ENCODE data around the gene C2orf72.
"Not testable (repeated sequence)": the region's sequence is repeated elsewhere in the genome, so short reads cannot be mapped to it uniquely, and the experiment has no call there.

C2orf72 gene

DNA sequence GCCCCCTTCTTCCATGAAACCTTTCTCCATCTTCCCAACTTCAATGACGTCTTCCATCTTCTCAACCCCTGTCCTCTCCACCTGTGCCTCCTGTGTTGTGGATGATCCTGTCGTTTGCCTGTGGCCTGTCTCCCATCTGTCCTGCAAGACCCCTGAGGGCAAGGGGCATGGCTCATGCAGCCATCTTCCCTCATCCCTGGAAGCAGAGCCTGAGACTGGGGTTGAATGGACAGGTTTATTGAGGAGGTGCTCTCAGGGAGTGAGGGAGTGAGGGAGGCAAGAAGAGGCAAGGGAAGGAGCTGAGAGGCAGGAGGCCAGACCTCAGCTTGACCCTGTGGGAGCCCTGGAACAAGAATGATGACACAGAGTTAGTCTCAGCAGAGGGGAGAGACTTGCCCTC, 34.1 kb upstream of the C2orf72 start:
- no peak overlapping the region for H3K4me3 ChIP-seq (replicated peaks in 1 of 2; ENCODE audit: low read depth in 2 of 2, low read length in 2 of 2)
- no peak for DNase-seq (ENCODE audit: low read depth in 2 of 2)
- TF ChIP-seq, protein P1, sequence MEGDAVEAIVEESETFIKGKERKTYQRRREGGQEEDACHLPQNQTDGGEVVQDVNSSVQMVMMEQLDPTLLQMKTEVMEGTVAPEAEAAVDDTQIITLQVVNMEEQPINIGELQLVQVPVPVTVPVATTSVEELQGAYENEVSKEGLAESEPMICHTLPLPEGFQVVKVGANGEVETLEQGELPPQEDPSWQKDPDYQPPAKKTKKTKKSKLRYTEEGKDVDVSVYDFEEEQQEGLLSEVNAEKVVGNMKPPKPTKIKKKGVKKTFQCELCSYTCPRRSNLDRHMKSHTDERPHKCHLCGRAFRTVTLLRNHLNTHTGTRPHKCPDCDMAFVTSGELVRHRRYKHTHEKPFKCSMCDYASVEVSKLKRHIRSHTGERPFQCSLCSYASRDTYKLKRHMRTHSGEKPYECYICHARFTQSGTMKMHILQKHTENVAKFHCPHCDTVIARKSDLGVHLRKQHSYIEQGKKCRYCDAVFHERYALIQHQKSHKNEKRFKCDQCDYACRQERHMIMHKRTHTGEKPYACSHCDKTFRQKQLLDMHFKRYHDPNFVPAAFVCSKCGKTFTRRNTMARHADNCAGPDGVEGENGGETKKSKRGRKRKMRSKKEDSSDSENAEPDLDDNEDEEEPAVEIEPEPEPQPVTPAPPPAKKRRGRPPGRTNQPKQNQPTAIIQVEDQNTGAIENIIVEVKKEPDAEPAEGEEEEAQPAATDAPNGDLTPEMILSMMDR (IDR thresholded peaks at IDR 0.05; ENCODE audit: low read depth, low read length), result no peak

DNA sequence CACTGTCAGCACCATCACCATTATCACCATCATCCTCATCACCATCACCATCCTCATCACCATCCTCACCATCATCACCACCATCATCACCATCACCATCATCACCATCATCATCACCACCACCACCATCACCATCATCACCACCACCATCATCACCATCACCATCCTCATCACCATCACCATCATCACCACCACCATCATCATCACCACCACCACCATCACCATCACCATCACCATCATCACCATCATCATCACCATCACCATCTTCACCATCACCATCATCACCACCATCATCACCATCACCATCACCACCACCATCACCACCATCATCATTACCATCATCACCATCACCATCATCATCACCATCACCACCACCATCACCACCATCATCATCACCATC, 32.4 kb upstream of the C2orf72 start:
- DNase-seq (ENCODE audit: low read depth in 2 of 2); H3K4me3 ChIP-seq (replicated peaks in 1 of 2; ENCODE audit: low read depth in 2 of 2, low read length in 2 of 2): not testable (repeated sequence)

DNA sequence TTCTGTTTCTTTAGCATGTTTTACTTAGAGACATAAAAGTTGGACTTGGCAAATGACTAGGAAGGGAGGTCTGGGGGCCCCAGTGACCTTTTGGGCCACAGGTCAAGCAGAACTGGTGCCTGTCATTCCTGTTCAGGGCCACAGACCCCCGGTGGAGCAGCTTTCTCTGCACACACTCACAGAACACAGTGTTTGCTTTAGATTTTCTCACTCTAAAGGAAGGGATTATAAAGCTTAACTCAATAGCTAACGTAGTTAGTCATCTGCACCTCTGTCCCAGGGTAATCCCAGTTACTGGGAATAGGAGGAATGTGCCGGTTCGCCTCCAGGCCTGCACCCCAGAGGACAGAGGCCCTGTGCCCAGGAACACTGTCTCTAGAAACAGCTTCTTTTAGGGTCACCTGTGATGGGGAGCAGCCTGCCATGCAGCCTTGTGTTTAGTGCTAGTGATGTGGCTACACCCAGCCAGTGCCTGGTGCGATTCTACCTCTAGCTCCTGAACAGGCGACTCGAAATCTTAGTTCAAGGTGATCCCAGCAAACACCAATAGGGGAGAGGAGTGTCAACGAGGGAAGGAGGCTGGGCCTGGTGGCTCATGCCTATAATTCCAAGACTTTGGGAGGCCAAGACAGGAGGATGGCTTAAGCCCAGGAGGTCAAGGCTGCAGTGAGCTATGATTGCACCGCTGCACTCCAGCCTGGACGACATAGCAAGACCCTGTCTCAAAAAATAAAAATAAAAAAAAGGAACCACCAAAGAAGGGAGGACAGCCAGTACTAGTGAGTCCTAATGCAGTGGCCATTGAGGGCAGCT, 29.8 kb upstream of the C2orf72 start:
- DNase-seq (ENCODE audit: low read depth in 2 of 2), result no peak
- TF ChIP-seq, protein P1 (IDR thresholded peaks at IDR 0.05; ENCODE audit: low read depth, low read length), result no peak
- no peak overlapping the region for H3K4me3 ChIP-seq (replicated peaks in 1 of 2; ENCODE audit: low read depth in 2 of 2, low read length in 2 of 2)

DNA sequence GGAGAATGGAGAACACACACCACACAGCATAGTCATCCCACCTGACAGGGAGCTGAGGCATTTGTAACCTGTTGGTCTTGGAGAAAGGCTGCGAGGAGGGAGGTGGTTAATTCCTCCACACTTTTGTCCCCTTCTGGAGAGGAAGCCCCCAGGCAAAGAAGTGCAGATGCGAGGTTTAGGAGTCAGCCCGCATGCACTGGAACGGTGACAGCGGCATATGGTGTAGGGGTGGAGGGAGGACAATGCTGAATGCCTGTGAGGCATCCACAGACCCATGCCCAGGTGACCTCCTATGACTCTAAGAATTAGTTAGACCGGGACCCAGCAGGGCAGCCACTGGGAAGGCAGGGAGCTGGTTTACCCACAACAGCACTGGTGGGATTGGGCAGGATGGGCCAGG, 29.2 kb upstream of the C2orf72 start:
- DNase-seq (ENCODE audit: low read depth in 2 of 2), result no peak
- TF ChIP-seq, protein P1 (IDR thresholded peaks at IDR 0.05; ENCODE audit: low read depth, low read length), result no peak
- H3K4me3 ChIP-seq (replicated peaks in 1 of 2; ENCODE audit: low read depth in 2 of 2, low read length in 2 of 2), result no peak overlapping the region

DNA sequence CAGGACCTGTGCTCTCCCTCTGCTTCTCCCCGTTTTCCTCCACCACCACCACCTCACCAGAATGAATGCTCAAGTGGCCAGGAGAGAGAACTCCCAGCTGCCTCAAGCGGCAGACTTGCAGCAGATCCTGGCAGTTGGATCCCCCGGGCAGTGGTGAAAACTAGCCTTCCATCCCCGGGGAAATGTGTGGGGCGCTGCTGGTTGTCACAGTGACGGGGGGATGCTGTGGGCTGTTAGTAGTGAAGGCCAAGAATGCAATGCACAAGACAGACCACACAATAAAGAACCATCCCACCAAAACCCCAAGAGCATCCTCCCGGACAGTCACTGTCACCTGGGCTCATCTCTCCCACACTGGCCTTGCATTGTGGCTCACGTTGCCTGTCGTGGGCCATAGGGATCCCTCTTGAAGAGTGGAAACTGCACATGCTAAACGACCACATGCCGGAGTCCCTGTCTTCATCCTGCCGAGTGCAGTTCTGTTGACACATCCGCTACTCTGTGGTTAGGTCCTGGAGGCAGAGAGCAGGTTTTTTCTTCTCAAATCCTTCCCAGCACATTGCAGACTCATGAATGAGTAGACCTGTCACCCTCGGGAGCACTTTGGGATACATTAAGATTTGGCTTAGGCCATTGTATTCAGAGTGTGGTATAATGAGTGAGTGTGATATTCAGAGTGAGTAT, 27.9 kb upstream of the C2orf72 start:
- H3K4me3 ChIP-seq (replicated peaks in 1 of 2; ENCODE audit: low read depth in 2 of 2, low read length in 2 of 2), result no peak overlapping the region
- no peak for DNase-seq (ENCODE audit: low read depth in 2 of 2)
- TF ChIP-seq, protein P1 (IDR thresholded peaks at IDR 0.05; ENCODE audit: low read depth, low read length), result no peak

DNA sequence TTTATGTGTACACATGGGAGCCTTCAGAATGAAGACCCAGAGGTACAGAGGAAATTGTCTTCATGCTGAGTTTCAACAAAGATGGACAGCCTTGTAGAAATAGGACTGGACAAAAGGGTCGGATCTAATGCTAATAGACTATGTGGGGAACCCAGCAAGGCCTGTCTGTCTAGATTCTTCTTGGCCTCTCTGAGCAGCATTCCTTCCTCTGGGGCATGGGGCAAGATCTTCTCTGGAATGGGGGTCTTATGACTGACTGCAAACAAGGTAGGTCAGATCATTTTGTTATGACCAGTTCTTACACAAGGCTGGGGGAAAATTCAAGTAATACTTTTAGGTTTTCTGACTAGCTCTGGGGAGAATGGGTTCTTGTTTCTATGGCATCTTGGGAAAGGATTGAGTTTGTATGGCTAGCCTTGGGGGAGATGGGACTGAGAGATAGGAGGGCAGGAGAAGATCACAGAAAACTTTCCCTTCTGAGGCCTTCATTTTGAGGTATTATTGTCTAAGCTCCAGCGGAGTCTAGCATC, 27.1 kb upstream of the C2orf72 start:
- no peak overlapping the region for H3K4me3 ChIP-seq (replicated peaks in 1 of 2; ENCODE audit: low read depth in 2 of 2, low read length in 2 of 2)
- no peak for DNase-seq (ENCODE audit: low read depth in 2 of 2)
- TF ChIP-seq, protein P1 (IDR thresholded peaks at IDR 0.05; ENCODE audit: low read depth, low read length), result no peak

DNA sequence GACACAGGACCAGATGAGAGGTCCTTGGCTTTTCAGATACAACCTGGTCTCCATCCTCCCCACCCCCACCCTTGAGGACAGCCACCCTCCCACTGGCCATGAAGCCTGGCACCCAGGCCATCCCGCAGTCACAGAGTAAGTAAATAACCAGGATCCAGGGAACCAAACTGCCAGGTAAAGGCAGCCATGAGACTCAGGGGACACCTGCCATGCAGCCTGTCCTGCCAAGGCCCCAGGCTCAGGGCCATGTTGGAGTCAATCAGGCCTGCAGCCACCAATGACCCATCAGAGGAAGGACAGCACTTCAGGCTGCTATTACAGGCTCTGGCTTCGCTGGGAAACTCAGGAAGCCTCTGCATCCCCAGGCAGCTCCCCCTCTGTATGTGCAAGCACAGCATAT, 25.8 kb upstream of the C2orf72 start:
- no peak for DNase-seq (ENCODE audit: low read depth in 2 of 2)
- TF ChIP-seq, protein P1 (IDR thresholded peaks at IDR 0.05; ENCODE audit: low read depth, low read length), result no peak
- no peak overlapping the region for H3K4me3 ChIP-seq (replicated peaks in 1 of 2; ENCODE audit: low read depth in 2 of 2, low read length in 2 of 2)
